Keratinocyte (primary cell): ENCODE measurements around the gene LGI4. TPM values are rescaled to one million over a fixed set of nuclear protein-coding genes. Genes with fewer than 3 reads are reported as not detected.

Experiments
- DNase-seq: peaks from one replicate; pipeline ENCODE4 v3.0.0-alpha.2; 2011; ENCODE audit warnings: low read depth, missing footprints, low spot score
- FAIRE-seq: peaks from 2 replicates; lab custom pipeline; 2011; peaks lifted over from hg19 to GRCh38; lab: Jason Lieb, UNC
- H2AFZ ChIP-seq: 2 replicates; pipeline ENCODE4 v1.6.0; 2012; ENCODE audit warnings: low read length, control low read depth, inconsistent platforms; ENCODE audit not compliant: control insufficient read depth
- H3K27ac ChIP-seq: 2 replicates; pipeline ENCODE4 v1.5.1; 2011; ENCODE audit warnings: low read length; ENCODE audit not compliant: control insufficient read depth, insufficient read depth
- H3K27me3 ChIP-seq: 3 replicates; pipeline ENCODE4 v1.6.0; 2011; ENCODE audit warnings: low read length; ENCODE audit not compliant: control insufficient read depth, insufficient read depth; ENCODE audit errors: extremely low read depth
- H3K36me3 ChIP-seq, 2 experiments: 2 replicates in 1 of 2; 3 replicates in 1 of 2; pipeline ENCODE4 v1.5.1; 2011; ENCODE audit warnings: low read length in 2 of 2, mild to moderate bottlenecking in 1 of 2; ENCODE audit not compliant: control insufficient read depth in 2 of 2, insufficient read depth in 2 of 2; ENCODE audit errors: extremely low read depth in 1 of 2
- H3K4me1 ChIP-seq: 3 replicates; pipeline ENCODE4 v1.5.1; 2011; ENCODE audit warnings: low read length; ENCODE audit not compliant: control insufficient read depth, insufficient read depth; ENCODE audit errors: extremely low read depth
- H3K4me2 ChIP-seq: 3 replicates; pipeline ENCODE4 v1.6.0; 2011; ENCODE audit warnings: low read depth, low read length; ENCODE audit not compliant: control insufficient read depth, insufficient read depth; ENCODE audit errors: extremely low read depth
- H3K4me3 ChIP-seq, 3 experiments: fragments of 200-600 bp in 1 of 3; sonication (generic) in 1 of 3; 2 replicates in 2 of 3; 3 replicates in 1 of 3; pipeline ENCODE4 v1.5.1; 2011 to 2016; ENCODE audit warnings: low read length in 3 of 3, mild to moderate bottlenecking in 3 of 3, control low read depth in 2 of 3, inconsistent platforms in 1 of 3, low read depth in 1 of 3, mixed read lengths in 1 of 3, mixed run types in 1 of 3, moderate library complexity in 1 of 3; ENCODE audit not compliant: control insufficient read depth in 2 of 3, insufficient read depth in 2 of 3; ENCODE audit errors: extremely low read depth in 1 of 3
- H3K79me2 ChIP-seq: 2 replicates; pipeline ENCODE4 v1.6.0; 2012; ENCODE audit warnings: low read length; ENCODE audit not compliant: control insufficient read depth, insufficient read depth
- H3K9ac ChIP-seq: 3 replicates; pipeline ENCODE4 v1.6.0; 2011; ENCODE audit warnings: low read length; ENCODE audit not compliant: control insufficient read depth, insufficient read depth; ENCODE audit errors: extremely low read depth
- H3K9me1 ChIP-seq: 3 replicates; pipeline ENCODE4 v1.6.0; 2011; ENCODE audit warnings: low read length; ENCODE audit not compliant: control insufficient read depth, insufficient read depth; ENCODE audit errors: extremely low read depth
- H3K9me3 ChIP-seq: 2 replicates; pipeline ENCODE4 v1.5.1; 2012; ENCODE audit warnings: low read depth, low read length; ENCODE audit not compliant: control insufficient read depth
- H4K20me1 ChIP-seq: 3 replicates; pipeline ENCODE4 v1.6.0; 2011; ENCODE audit warnings: low read length; ENCODE audit not compliant: control insufficient read depth, insufficient read depth; ENCODE audit errors: extremely low read depth
- EZH2 ChIP-seq: IDR thresholded peaks from one replicate; pipeline ENCODE4 v1.6.1; 2012; ENCODE audit warnings: inconsistent platforms, mild to moderate bottlenecking, low read length, moderate library complexity
- dilution Hi-C: fragments of 300-500 bp; cut with MboI; formaldehyde crosslinking; loops from one replicate; pipeline ENCODE4 v1.7.0; 2020; ENCODE audit warnings: low sequenced_read_pairs; ENCODE audit not compliant: extremely low pct_ligation_motif_present
- polyA plus RNA-seq, 5 experiments: library from polyadenylated mRNA; depleted of rRNA in 3 of 5; stranded (reverse) in 3 of 5; stranded (forward) in 1 of 5; unstranded in 1 of 5; fragments of >200 nt; gene quantifications; 1 replicate in 1 of 5; 2 replicates in 3 of 5; 3 replicates in 1 of 5; pipeline versions ENCODE4 v1.2.1 to v1.2.3, GENCODE V29; 2011 to 2012; ENCODE audit warnings: missing spikeins in 2 of 5, low read depth in 1 of 5, low replicate concordance in 1 of 5
- TF ChIP-seq, protein P1 (sequence below), 3 experiments: IDR thresholded peaks in 1 of 3; conservative IDR thresholded peaks in 1 of 3; optimal IDR thresholded peaks in 1 of 3; 2 replicates in 2 of 3; 3 replicates in 1 of 3; pipeline versions ENCODE3 to v1.5.1; 2011; ENCODE audit warnings: low read length in 3 of 3, mild to moderate bottlenecking in 3 of 3, moderate library complexity in 2 of 3, control low read depth in 1 of 3, inconsistent platforms in 1 of 3; ENCODE audit not compliant: insufficient read depth in 2 of 3; ENCODE audit errors: extremely low read depth in 1 of 3

The LGI4 gene
- polyA plus RNA-seq, 1 donor (not counting 4 experiments of a cell fraction or from before 2014, with no cell fraction given), result 0.01 TPM

DNA sequence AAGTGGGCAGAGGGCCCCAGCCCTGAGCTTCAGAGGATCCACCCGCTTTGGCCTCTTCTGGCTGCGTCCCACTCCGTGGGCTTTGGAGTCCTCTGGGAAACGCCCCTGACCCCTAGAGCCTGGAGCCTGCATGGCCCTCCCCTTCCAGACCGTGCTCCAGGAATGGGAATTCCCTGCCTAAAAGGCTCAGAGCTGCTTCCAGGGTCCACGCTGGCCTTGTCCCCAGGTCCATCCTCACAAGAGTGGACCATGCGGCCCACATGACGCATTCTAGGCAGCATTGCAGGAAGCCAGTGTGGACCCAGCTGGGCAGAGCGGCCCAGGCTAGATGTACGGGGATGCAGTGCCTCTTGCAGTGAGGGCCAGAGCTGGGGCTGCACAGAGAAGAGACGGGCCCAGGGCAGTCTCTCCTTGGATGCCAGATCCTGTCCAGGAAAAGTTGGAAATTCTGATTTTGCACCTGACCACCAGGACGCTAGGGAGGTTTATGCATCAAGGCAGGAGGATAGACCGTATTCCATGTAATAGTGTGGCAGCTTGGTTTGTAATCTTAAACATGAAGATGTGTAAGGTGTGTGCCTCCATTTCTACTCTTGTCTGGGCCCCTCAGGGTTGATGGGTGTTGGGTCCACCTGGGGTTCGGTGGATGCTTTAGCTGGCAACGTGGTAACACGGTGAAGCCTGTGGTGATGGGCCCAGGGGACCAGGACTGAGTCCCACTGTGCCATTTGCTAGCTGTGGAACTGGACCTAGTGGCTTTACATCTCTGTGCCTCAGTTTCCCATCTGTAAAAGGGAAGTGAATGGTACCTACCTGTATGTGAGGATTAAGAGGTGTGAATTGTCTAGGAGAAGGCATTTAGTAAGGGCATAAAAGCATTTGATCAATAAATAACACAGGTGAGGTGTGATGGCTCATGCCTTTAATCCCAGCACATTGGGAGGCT, 34.0 kb downstream of the LGI4 start:
- no peak overlapping the region for H3K4me3 ChIP-seq
- TF ChIP-seq, protein P1, sequence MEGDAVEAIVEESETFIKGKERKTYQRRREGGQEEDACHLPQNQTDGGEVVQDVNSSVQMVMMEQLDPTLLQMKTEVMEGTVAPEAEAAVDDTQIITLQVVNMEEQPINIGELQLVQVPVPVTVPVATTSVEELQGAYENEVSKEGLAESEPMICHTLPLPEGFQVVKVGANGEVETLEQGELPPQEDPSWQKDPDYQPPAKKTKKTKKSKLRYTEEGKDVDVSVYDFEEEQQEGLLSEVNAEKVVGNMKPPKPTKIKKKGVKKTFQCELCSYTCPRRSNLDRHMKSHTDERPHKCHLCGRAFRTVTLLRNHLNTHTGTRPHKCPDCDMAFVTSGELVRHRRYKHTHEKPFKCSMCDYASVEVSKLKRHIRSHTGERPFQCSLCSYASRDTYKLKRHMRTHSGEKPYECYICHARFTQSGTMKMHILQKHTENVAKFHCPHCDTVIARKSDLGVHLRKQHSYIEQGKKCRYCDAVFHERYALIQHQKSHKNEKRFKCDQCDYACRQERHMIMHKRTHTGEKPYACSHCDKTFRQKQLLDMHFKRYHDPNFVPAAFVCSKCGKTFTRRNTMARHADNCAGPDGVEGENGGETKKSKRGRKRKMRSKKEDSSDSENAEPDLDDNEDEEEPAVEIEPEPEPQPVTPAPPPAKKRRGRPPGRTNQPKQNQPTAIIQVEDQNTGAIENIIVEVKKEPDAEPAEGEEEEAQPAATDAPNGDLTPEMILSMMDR (optimal IDR thresholded peaks at IDR 0.05 in 1 of 3, IDR thresholded peaks at IDR 0.05 in 1 of 3, conservative IDR thresholded peaks at IDR 0.05 in 1 of 3; ENCODE audit: extremely low read depth in 1 of 3, insufficient read depth in 2 of 3, low read length in 3 of 3), result no peak
- TF ChIP-seq EZH2, result no peak

DNA sequence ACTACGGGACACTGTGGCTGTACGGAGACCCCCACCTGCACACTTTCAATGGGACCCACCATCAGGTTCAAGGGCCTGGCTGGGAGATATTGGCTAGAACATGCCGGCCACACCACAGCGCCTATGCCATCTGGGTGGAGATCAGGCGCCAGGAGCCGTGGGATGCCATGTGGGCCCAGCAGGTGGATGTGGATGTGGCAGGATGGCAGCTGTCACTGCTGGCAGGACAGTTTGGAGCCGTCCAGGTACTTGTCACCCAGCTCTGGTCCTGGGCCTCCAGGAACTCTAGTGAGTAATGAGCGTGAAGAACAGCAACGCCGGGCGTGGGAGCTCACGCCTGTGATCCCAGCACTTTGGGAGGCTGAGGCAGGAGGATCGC, 35.0 kb downstream of the LGI4 start:
- H4K20me1 ChIP-seq, result no peaks in the 10 kb centered on the region
- FAIRE-seq, result no peak

More for the DNA sequence above, 34.0 kb downstream of the LGI4 start:
- H3K79me2 ChIP-seq, result no peaks in the 10 kb centered on the region
- H2AFZ ChIP-seq, result no peak overlapping the region
- H3K9me1 ChIP-seq, result no peaks in the 10 kb centered on the region
- no peaks in the 10 kb centered on the region for H3K9me3 ChIP-seq
- no peak overlapping the region for H3K27ac ChIP-seq
- no peaks in the 10 kb centered on the region for H3K27me3 ChIP-seq
- dilution Hi-C loops, result no loop called here
- peaks cover 24% of the 10 kb centered on the region for H3K4me1 ChIP-seq
- no peak overlapping the region for H3K4me2 ChIP-seq
- DNase-seq (no peak), FAIRE-seq (no peak)
- no peaks in the 10 kb centered on the region for H4K20me1 ChIP-seq
- H3K36me3 ChIP-seq, result no peaks in the 10 kb centered on the region
- H3K9ac ChIP-seq, result no peak overlapping the region

More for the DNA sequence above, 35.0 kb downstream of the LGI4 start:
- H3K36me3 ChIP-seq, result no peaks in the 10 kb centered on the region
- DNase-seq, result no peak
- no peaks in the 10 kb centered on the region for H3K9me3 ChIP-seq
- no peaks in the 10 kb centered on the region for H3K9me1 ChIP-seq
- H3K4me1 ChIP-seq, result peaks cover 28% of the 10 kb centered on the region
- dilution Hi-C loops, result no loop called here
- no peak overlapping the region for H2AFZ ChIP-seq
- no peak for TF ChIP-seq EZH2
- TF ChIP-seq, protein P1 (optimal IDR thresholded peaks at IDR 0.05 in 1 of 3, IDR thresholded peaks at IDR 0.05 in 1 of 3, conservative IDR thresholded peaks at IDR 0.05 in 1 of 3; ENCODE audit: extremely low read depth in 1 of 3, insufficient read depth in 2 of 3, low read length in 3 of 3), result no peak
- no peaks in the 10 kb centered on the region for H3K79me2 ChIP-seq
- H3K4me2 ChIP-seq, result no peak overlapping the region
- H3K9ac ChIP-seq, result no peak overlapping the region
- no peak overlapping the region for H3K4me3 ChIP-seq
- H3K27ac ChIP-seq, result no peak overlapping the region
- H3K27me3 ChIP-seq, result no peaks in the 10 kb centered on the region
